WTC11 (cell line): Measurements from ENCODE around the gene SMARCB1. TPM values are rescaled to one million over a fixed set of nuclear protein-coding genes. Genes with fewer than 3 reads are reported as not detected.

Source experiments
- ATAC-seq: fragments of 200-7000 bp; cut with Tn5 transposase; 2 replicates; pipeline ENCODE4 v1.10.0; 2021; ENCODE audit warnings: mild to moderate bottlenecking, moderate library complexity
- CTCF ChIA-PET: fragments of 300-600 bp; sonication (Branson Sonifier 250); formaldehyde crosslinking; loops from one replicate; lab custom pipeline; 2021; ENCODE audit warnings: antibody characterized with exemption; lab: Charles Lee
- POLR2A ChIA-PET: fragments of 350-600 bp; sonication (Branson Sonifier 250); formaldehyde crosslinking; loops from one replicate; lab custom pipeline; 2021; ENCODE audit warnings: antibody characterized with exemption; lab: Charles Lee
- DNase-seq: peaks from one replicate; pipeline ENCODE4 v3.0.0; 2021; ENCODE audit warnings: low spot score
- H3K27ac Mint-ChIP-seq: 2 replicates; pipeline ENCODE4 v1.8.0; 2021; ENCODE audit warnings: mixed read lengths
- H3K27me3 Mint-ChIP-seq: 2 replicates; pipeline ENCODE4 v1.8.0; 2021; ENCODE audit warnings: low read depth, mild to moderate bottlenecking, moderate library complexity, mixed read lengths
- H3K36me3 Mint-ChIP-seq: 2 replicates; pipeline ENCODE4 v1.8.0; 2021; ENCODE audit warnings: mixed read lengths
- H3K4me1 Mint-ChIP-seq: 2 replicates; pipeline ENCODE4 v1.8.0; 2022; ENCODE audit warnings: mixed read lengths
- H3K4me3 Mint-ChIP-seq: 2 replicates; pipeline ENCODE4 v1.8.0; 2021; ENCODE audit warnings: mild to moderate bottlenecking, moderate library complexity, mixed read lengths
- H3K9me3 Mint-ChIP-seq: 2 replicates; pipeline ENCODE4 v1.8.0; 2021; ENCODE audit warnings: mixed read lengths
- GABPB1 ChIP-seq: sonication (generic); formaldehyde crosslinking; IDR thresholded peaks from 2 replicates; pipeline ENCODE4 v1.8.1; 2023; ENCODE audit warnings: mild to moderate bottlenecking, missing genetic modification reagents
- GRHL2 ChIP-seq: fragments of 250-450 bp; sonication (Bioruptor Pico); IDR thresholded peaks from 2 replicates; pipeline ENCODE4 v1.8.0; 2022; ENCODE audit warnings: mild to moderate bottlenecking, moderate library complexity; ENCODE audit not compliant: insufficient replicate concordance, severe bottlenecking
- KAT7 ChIP-seq: sonication (generic); formaldehyde crosslinking; IDR thresholded peaks from 2 replicates; pipeline ENCODE4 v1.8.1; 2023; ENCODE audit warnings: missing genetic modification reagents, mild to moderate bottlenecking, borderline replicate concordance
- MAX ChIP-seq: sonication (generic); formaldehyde crosslinking; IDR thresholded peaks from 2 replicates; pipeline ENCODE4 v1.8.0; 2022; ENCODE audit warnings: mild to moderate bottlenecking, missing genetic modification reagents
- MLX ChIP-seq: sonication (generic); formaldehyde crosslinking; IDR thresholded peaks from 2 replicates; pipeline ENCODE4 v1.8.1; 2023; ENCODE audit warnings: mild to moderate bottlenecking, missing genetic modification reagents, moderate library complexity
- NFATC4 ChIP-seq: fragments of 250-450 bp; sonication (Bioruptor Pico); IDR thresholded peaks from 2 replicates; pipeline ENCODE4 v1.9.0; 2021; ENCODE audit warnings: mild to moderate bottlenecking
- RELA ChIP-seq: sonication (generic); formaldehyde crosslinking; IDR thresholded peaks from 2 replicates; pipeline ENCODE4 v1.8.1; 2022; ENCODE audit warnings: missing genetic modification reagents, mild to moderate bottlenecking, borderline replicate concordance
- TEAD1 ChIP-seq: sonication (generic); formaldehyde crosslinking; IDR thresholded peaks from 2 replicates; pipeline ENCODE4 v1.8.0; 2022; ENCODE audit warnings: mild to moderate bottlenecking, missing genetic modification reagents
- ZBTB21 ChIP-seq: sonication (generic); formaldehyde crosslinking; IDR thresholded peaks from 2 replicates; pipeline ENCODE4 v1.8.1; 2023; ENCODE audit warnings: mild to moderate bottlenecking, missing genetic modification reagents, borderline replicate concordance
- ZNF219 ChIP-seq: sonication (generic); formaldehyde crosslinking; IDR thresholded peaks from 2 replicates; pipeline ENCODE4 v1.8.0; 2023; ENCODE audit warnings: missing genetic modification reagents, mild to moderate bottlenecking, borderline replicate concordance
- ZNF263 ChIP-seq: sonication (generic); formaldehyde crosslinking; IDR thresholded peaks from 2 replicates; pipeline ENCODE4 v1.8.1; 2022; ENCODE audit warnings: low read depth, mild to moderate bottlenecking, moderate library complexity, missing genetic modification reagents
- ZNF425 ChIP-seq: fragments of 250-450 bp; sonication (Bioruptor Pico); conservative IDR thresholded peaks from 2 replicates; pipeline ENCODE4 v1.9.0; 2021; ENCODE audit warnings: mild to moderate bottlenecking
- total RNA-seq: library from RNA; stranded (reverse); gene quantifications from 3 replicates; pipeline ENCODE4 v1.2.3, GENCODE V29; 2021
- TF ChIP-seq, protein P1 (sequence below): sonication (generic); formaldehyde crosslinking; IDR thresholded peaks from 2 replicates; pipeline ENCODE4 v1.8.1; 2022; ENCODE audit warnings: low read depth, missing genetic modification reagents, borderline replicate concordance
- TF ChIP-seq, protein P2 (sequence below): sonication (generic); formaldehyde crosslinking; IDR thresholded peaks from 2 replicates; pipeline ENCODE4 v1.8.0; 2022; ENCODE audit warnings: mild to moderate bottlenecking, missing genetic modification reagents
- TF ChIP-seq, protein P3 (sequence below): sonication (generic); formaldehyde crosslinking; IDR thresholded peaks from 2 replicates; pipeline ENCODE4 v1.8.0; 2023; ENCODE audit warnings: missing genetic modification reagents, mild to moderate bottlenecking, borderline replicate concordance
- TF ChIP-seq, protein P4 (sequence below): fragments of 250-450 bp; sonication (Bioruptor Pico); IDR thresholded peaks from 2 replicates; pipeline ENCODE4 v1.9.0; 2021; ENCODE audit warnings: mild to moderate bottlenecking, borderline replicate concordance
- TF ChIP-seq, protein P5 (sequence below): fragments of 250-450 bp; sonication (Bioruptor Pico); IDR thresholded peaks from 2 replicates; pipeline ENCODE4 v1.9.0; 2021; ENCODE audit warnings: moderate library complexity, mild to moderate bottlenecking, inconsistent platforms, borderline replicate concordance

SMARCB1 gene
- total RNA-seq, 1 experiment from 2014 or later = 135 TPM

- TF ChIP-seq, protein P1, sequence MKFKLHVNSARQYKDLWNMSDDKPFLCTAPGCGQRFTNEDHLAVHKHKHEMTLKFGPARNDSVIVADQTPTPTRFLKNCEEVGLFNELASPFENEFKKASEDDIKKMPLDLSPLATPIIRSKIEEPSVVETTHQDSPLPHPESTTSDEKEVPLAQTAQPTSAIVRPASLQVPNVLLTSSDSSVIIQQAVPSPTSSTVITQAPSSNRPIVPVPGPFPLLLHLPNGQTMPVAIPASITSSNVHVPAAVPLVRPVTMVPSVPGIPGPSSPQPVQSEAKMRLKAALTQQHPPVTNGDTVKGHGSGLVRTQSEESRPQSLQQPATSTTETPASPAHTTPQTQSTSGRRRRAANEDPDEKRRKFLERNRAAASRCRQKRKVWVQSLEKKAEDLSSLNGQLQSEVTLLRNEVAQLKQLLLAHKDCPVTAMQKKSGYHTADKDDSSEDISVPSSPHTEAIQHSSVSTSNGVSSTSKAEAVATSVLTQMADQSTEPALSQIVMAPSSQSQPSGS (CRISPR knock-in tag) = no peak
- TF ChIP-seq ZNF263 (CRISPR knock-in tag) (no peak), NFATC4 (no peak), ZNF425 (CRISPR knock-in tag) (no peak), MLX (no peak), TEAD1 (no peak)
- TF ChIP-seq, protein P2, sequence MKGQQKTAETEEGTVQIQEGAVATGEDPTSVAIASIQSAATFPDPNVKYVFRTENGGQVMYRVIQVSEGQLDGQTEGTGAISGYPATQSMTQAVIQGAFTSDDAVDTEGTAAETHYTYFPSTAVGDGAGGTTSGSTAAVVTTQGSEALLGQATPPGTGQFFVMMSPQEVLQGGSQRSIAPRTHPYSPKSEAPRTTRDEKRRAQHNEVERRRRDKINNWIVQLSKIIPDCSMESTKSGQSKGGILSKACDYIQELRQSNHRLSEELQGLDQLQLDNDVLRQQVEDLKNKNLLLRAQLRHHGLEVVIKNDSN = no peak
- TF ChIP-seq, protein P3, sequence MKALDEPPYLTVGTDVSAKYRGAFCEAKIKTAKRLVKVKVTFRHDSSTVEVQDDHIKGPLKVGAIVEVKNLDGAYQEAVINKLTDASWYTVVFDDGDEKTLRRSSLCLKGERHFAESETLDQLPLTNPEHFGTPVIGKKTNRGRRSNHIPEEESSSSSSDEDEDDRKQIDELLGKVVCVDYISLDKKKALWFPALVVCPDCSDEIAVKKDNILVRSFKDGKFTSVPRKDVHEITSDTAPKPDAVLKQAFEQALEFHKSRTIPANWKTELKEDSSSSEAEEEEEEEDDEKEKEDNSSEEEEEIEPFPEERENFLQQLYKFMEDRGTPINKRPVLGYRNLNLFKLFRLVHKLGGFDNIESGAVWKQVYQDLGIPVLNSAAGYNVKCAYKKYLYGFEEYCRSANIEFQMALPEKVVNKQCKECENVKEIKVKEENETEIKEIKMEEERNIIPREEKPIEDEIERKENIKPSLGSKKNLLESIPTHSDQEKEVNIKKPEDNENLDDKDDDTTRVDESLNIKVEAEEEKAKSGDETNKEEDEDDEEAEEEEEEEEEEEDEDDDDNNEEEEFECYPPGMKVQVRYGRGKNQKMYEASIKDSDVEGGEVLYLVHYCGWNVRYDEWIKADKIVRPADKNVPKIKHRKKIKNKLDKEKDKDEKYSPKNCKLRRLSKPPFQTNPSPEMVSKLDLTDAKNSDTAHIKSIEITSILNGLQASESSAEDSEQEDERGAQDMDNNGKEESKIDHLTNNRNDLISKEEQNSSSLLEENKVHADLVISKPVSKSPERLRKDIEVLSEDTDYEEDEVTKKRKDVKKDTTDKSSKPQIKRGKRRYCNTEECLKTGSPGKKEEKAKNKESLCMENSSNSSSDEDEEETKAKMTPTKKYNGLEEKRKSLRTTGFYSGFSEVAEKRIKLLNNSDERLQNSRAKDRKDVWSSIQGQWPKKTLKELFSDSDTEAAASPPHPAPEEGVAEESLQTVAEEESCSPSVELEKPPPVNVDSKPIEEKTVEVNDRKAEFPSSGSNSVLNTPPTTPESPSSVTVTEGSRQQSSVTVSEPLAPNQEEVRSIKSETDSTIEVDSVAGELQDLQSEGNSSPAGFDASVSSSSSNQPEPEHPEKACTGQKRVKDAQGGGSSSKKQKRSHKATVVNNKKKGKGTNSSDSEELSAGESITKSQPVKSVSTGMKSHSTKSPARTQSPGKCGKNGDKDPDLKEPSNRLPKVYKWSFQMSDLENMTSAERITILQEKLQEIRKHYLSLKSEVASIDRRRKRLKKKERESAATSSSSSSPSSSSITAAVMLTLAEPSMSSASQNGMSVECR = no peak
These were observed 32.4 kb upstream of the SMARCB1 start, which contains the start of gene VPREB3 (continued) for GRCh38 chr22:23754220-23754919.

- no peaks in the 10 kb centered on the region for H3K36me3 Mint-ChIP-seq
- ChIA-PET CTCF (no interaction called here), POLR2A (no interaction called here)
- H3K4me3 Mint-ChIP-seq = no peak overlapping the region
- H3K4me1 Mint-ChIP-seq = peaks cover 21% of the 10 kb centered on the region
- DNase-seq = no peak
- ATAC-seq = no peak
- no peaks in the 10 kb centered on the region; the same call in 1 of the 2 replicates for H3K27me3 Mint-ChIP-seq
- no peak overlapping the region for H3K27ac Mint-ChIP-seq
- no peaks in the 10 kb centered on the region for H3K9me3 Mint-ChIP-seq
- TF ChIP-seq ZBTB21 (CRISPR knock-in tag) = no peak
- TF ChIP-seq GABPB1 (CRISPR knock-in tag) = no peak
- no peak for TF ChIP-seq ZNF219
- no peak for TF ChIP-seq KAT7 (CRISPR knock-in tag)
- TF ChIP-seq MAX (CRISPR knock-in tag) = no peak
- TF ChIP-seq GRHL2 (CRISPR knock-in tag) = no peak
- TF ChIP-seq, protein P4, sequence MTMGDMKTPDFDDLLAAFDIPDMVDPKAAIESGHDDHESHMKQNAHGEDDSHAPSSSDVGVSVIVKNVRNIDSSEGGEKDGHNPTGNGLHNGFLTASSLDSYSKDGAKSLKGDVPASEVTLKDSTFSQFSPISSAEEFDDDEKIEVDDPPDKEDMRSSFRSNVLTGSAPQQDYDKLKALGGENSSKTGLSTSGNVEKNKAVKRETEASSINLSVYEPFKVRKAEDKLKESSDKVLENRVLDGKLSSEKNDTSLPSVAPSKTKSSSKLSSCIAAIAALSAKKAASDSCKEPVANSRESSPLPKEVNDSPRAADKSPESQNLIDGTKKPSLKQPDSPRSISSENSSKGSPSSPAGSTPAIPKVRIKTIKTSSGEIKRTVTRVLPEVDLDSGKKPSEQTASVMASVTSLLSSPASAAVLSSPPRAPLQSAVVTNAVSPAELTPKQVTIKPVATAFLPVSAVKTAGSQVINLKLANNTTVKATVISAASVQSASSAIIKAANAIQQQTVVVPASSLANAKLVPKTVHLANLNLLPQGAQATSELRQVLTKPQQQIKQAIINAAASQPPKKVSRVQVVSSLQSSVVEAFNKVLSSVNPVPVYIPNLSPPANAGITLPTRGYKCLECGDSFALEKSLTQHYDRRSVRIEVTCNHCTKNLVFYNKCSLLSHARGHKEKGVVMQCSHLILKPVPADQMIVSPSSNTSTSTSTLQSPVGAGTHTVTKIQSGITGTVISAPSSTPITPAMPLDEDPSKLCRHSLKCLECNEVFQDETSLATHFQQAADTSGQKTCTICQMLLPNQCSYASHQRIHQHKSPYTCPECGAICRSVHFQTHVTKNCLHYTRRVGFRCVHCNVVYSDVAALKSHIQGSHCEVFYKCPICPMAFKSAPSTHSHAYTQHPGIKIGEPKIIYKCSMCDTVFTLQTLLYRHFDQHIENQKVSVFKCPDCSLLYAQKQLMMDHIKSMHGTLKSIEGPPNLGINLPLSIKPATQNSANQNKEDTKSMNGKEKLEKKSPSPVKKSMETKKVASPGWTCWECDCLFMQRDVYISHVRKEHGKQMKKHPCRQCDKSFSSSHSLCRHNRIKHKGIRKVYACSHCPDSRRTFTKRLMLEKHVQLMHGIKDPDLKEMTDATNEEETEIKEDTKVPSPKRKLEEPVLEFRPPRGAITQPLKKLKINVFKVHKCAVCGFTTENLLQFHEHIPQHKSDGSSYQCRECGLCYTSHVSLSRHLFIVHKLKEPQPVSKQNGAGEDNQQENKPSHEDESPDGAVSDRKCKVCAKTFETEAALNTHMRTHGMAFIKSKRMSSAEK = no peak
- TF ChIP-seq, protein P5, sequence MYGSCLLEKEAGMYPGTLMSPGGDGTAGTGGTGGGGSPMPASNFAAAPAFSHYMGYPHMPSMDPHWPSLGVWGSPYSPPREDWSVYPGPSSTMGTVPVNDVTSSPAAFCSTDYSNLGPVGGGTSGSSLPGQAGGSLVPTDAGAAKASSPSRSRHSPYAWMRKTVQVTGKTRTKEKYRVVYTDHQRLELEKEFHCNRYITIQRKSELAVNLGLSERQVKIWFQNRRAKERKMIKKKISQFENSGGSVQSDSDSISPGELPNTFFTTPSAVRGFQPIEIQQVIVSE (CRISPR knock-in tag) = no peak
- no peak for TF ChIP-seq RELA
These were observed 31.7 kb upstream of the SMARCB1 start for GRCh38 chr22:23754980-23755636.
